GM19468 (cell line): ENCODE measurements around the gene REM1.
"Not testable (repeated sequence)": the region's sequence is repeated elsewhere in the genome, so short reads cannot be mapped to it uniquely, and the experiment has no call there.

Experiments used
- ATAC-seq: cut with Tn5 transposase; IDR thresholded peaks from one replicate; pipeline ENCODE4 v1.9.1; 2021; ENCODE audit warnings: mild to moderate bottlenecking, moderate library complexity, moderate number of reproducible peaks; ENCODE audit not compliant: unreplicated experiment; ENCODE audit errors: extremely low read depth

REM1 gene, protein sequence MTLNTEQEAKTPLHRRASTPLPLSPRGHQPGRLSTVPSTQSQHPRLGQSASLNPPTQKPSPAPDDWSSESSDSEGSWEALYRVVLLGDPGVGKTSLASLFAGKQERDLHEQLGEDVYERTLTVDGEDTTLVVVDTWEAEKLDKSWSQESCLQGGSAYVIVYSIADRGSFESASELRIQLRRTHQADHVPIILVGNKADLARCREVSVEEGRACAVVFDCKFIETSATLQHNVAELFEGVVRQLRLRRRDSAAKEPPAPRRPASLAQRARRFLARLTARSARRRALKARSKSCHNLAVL

DNA sequence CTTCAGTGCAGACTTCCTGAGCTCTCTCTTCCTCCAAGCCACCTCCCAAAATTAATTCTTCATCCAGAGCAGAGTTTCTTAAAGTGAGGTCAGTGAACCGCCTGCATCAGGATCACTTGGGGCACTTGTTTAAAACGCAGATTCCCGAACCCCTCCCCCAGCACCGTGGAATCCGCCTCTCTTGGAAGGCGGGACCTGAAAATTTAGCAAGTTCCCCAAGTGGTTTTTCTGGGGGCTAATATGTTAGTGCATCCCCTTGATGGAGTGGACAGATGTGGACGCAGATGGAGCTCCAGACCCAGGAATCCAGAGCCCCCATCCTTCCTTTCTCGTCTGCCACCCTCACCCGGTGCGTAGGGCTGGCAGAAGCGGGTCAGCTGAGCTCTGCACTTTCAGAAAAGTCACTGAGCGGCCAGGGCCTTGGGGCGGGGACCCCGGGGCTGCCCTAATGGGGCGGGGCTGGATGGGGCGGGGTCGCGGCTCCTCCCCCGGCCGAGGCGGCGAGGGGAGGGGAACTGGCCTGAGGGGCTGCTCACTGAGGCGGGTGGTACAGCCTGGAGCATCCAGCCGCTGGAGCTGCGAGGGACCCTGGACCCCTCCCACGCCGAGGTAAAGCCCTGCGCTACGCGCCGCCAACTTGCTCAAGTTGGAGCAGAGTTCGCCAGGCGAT lies at the start of gene REM1, which contains the start of gene DEFB124:
TSS of gene REM1 (plus strand) at position 531 of the 670 bp plus-strand sequence. CDS start 1,158 bp downstream, outside the sequence.
TSS of gene DEFB124 (minus strand) at position 370 of the 670 bp plus-strand sequence. CDS start 2,114 bp downstream, outside the sequence.
- ATAC-seq: no peak

GRCh38 chr20:31425797-31426196 lies 49.3 kb upstream of the REM1 start:
- ATAC-seq: no peak

DNA sequence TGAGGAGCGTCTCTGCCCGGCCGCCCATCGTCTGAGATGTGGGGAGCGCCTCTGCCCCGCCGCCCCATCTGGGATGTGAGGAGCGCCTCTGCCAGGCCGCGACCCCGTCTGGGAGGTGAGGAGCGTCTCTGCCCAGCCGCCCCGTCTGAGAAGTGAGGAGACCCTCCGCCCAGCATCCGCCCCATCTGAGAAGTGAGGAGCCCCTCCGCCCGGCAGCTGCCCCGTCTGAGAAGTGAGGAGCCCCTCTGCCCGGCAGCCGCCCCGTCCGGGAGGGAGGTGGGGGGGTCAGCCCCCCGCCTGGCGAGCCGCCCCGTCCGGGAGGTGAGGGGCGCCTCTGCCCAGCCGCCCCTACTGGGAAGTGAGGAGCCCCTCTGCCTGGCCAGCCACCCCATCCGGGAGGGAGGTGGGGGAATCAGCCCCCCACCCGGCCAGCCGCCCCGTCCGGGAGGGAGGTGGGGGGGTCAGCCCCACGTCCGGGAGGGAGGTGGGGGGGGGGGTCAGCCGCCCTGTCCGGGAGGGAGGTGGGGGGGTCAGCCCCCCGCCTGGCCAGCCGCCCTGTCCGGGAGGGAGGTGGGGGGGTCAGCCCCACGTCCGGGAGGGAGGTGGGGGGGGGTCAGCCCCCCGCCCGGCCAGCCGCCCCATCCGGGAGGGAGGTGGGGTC lies 48.1 kb upstream of the REM1 start:
- ATAC-seq: not testable (repeated sequence)

DNA sequence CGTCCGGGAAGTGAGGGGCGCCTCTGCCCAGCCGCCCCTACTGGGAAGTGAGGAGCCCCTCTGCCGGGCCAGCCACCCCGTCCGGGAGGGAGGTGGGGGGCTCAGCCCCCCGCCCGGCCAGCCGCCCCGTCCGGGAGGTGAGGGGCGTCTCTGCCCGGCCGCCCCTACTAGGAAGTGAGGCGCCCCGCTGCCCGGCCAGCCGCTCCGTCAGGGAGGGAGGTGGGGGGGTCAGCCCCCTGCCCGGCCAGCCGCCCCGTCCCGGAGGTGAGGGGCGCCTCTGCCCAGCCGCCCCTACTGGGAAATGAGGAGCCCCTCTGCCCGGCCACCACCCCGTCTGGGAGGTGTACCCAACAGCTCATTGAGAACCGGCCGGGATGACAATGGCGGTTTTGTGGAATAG lies 47.5 kb upstream of the REM1 start:
- ATAC-seq: not testable (repeated sequence)

DNA sequence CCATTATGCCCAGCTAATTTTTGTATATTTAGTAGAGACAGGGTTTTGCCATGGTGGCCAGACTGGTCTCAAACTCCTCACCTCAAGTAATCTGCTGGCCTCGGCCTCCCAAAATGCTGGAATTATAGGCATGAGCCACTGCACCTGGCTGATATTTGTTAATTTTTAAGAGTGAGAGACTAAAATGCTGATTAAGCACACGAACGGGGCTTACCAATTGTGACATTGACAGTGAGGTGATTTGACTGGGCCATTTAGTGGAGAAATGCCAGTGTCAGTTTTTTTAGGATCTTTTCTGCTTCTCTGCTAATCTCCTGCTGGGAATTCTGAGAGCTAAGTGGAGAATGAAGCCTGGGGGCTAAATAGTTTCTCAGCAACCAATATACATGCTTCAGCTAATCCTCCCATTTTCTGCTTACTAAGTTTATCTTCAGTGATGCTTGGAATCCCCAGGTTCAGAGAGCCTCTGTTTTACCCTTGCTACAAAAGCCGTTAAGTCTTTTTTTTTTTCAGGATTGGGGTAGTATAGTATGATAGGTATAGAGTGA lies 44.4 kb upstream of the REM1 start:
- no peak for ATAC-seq

DNA sequence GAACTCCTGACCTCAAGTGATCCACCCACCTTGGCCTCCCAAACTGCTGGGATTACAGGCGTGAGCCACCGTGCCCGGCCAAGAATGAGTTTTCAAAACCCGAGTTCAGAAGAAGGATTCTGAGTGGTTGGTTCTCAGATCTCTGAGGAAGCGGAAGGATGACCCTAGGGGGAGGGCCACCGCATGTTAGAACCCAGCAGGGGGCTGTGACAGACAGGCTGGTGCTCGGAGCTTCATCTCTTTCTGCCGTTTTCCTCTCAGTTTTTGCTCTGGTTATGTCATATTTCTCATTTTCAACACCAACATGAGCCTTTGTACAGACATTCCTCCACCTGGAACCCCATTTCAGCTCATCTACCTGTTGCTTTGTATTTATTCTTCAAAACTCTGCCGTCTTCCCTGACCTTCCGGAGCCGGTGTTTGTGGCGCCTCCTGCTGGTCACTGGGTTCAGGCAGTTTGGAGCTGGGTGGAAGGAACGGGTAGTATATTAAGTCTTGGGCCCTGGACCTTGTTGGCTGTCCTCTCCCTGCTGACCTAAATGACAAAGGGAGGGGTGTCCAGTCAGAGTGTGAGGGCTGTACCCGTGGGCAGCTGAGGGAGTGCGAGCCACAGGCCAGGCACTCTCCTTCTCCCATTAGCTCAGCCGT lies 35.0 kb upstream of the REM1 start, which contains the start of gene DEFB123:
TSS of gene DEFB123 (plus strand) at position 621 of the 648 bp plus-strand sequence. CDS start 67 bp downstream, outside the sequence.
- ATAC-seq: no peak

DNA sequence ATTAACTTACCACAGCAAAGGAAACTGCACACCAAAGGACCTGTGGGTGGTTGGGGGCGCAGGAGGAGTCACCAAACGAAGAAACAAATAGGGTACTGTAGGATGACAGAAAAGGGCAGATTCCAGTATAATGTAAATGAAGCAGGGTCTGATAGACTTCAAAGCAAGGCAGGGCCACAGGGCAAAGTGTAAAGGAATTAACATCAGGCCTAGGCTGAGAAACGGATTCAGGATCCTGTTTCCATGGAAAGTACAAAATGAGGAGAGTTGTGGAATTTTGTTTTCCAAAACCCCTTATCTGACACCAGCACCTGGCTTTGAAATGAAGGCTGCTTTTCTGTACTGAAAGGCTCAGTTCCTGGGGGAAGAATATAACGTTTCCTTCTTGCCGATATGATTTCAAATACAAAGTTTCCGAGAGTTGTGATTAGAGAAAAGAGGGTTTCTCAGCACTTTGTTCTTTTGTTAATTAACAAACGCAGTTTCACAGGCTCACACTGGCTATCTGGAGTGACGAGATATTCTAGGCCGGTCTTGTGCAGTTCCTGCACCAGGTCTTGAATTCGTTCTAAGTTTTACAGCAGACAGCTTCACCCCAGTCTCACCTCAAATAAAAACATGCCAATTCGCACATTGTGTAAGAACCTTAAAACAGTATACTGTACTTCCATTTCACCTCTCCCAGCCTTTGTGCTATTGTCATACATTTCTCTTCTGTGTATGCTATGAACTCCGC lies 28.8 kb upstream of the REM1 start:
- no peak for ATAC-seq

GRCh38 chr20:31449511-31450414 lies 25.3 kb upstream of the REM1 start:
- ATAC-seq: no peak

GRCh38 chr20:31452575-31452974 lies 22.5 kb upstream of the REM1 start:
- no peak for ATAC-seq

DNA sequence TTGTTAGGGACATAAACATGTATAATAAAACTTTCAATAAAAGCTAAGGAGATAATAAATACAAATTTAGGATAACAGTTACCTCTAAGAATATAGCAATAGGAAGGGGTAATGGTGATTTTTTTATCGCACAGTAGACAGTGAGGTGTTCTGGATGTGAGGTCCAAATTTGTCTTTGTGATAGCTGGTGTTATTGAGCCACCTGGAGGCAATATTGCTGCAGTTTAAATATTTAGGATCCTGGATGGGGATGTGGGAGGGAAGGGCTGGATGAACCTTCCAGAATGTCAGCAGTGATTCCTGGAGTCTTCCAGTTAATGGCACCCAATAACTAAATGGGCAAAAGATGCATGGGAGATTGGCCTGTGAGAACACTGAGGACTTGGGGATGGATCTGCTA lies 20.7 kb upstream of the REM1 start:
- no peak for ATAC-seq

DNA sequence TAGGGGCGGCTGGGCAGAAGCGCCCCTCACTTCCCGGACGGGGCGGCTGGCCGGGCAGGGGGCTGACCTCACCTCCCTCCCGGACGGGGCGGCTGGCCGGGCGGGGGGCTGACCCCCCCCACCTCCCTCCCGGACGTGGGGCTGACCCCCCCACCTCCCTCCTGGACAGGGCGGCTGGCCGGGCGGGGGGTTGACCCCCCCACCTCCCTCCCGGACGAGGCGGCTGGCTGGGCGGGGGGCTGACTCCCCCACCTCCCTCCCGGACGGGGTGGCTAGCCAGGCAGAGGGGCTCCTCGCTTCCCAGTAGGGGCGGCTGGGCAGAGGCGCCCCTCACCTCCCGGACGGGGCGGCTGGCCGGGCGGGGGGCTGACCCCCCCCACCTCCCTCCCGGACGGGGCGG lies 4.1 kb upstream of the REM1 start:
- ATAC-seq: not testable (repeated sequence)

DNA sequence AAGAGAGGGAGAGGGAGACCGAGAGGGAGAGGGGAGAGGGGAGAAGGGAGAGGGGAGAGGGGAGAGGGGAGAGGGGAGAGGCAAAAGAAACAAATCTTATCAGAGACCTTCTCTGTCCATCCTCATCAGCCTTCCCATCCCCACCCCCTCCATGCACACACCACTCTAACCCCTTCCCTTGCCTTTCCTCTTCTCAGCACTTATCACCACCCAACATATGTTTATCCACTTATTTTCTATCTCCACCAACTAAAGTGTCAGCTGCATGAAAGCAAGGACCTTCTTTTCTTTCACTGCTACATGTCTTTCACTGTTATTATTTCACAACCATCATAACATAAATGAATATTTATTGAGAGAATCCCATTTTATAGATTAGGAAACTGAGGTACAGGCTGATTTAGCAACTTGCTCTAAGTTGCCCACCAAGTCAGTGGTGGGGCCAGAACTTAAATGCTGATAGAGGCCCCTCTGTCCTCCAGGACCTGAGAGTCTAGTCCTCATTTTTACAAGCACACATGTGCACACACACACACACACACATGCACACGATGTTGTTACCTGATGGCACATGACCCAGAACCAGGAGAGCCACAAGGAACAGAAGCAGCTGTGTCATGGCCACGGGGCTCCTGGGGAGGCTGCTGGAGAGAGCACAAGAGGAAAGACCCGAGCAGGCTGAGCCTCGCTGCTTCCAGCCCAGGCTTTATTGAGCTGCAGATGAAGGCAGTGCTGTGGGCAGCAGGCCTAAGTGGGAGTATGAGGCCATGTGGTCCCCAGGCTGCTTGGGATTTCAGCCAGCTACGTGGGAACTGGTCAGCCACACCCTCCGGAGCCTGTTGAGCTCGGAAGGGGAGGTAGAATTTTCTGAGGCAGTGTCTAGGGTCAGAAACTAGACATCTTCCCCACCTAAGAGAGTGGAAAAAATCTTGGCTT lies 2.4 kb upstream of the REM1 start:
- ATAC-seq: no peak

- no peak for ATAC-seq
Observed at GRCh38 chr20:31473331-31474096, 1.6 kb upstream of the REM1 start.

DNA sequence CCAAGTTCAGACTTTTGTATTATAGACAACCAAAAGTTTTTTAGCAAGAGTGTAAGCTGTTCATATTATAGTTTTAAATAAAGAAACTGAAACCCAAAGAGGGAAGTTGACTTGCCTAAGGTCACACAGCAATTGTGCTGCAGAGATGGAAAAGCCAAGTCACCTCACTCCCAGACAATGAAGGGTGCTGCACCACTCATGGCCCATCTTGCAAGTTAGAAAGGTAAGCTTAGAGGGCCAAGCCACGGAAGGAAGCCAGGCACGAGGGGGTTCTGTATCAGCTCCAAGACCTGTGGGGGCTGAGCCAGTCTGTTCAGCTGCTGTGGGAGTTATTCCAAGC lies 1.0 kb upstream of the REM1 start:
- ATAC-seq: peak; percentile 19

GRCh38 chr20:31475472-31476293 lies 595 bp downstream of the REM1 start:
- no peak for ATAC-seq

DNA sequence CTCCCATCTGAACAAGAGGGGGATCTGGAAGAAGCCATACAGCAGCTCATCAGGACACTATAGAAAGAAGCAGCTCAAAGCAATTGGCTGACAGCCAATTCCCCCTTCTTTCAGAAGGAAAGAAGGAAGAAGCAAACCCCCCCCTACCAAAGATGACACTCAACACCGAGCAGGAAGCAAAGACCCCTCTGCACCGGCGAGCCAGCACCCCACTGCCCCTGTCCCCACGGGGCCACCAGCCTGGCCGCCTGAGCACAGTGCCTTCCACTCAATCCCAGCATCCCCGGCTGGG lies 1.2 kb downstream of the REM1 start:
- no peak for ATAC-seq
